K562 (cell line): ENCODE data around the gene TLNRD1. TPM values are rescaled to one million over a fixed set of nuclear protein-coding genes. Genes with fewer than 3 reads are reported as not detected.

Experiments used
- BMI1 ChIP-seq: fragments of 150-350 bp; IDR thresholded peaks from 2 replicates; pipeline ENCODE4 v1.6.1; 2014; ENCODE audit warnings: low read length
- COPS2 ChIP-seq: fragments of 450-650 bp; conservative IDR thresholded peaks from 2 replicates; pipeline ENCODE4 v1.6.1; 2016; ENCODE audit warnings: mild to moderate bottlenecking, moderate library complexity
- GABPB2 ChIP-seq: fragments of 250-450 bp; sonication (Bioruptor Pico); conservative IDR thresholded peaks from 2 replicates; pipeline ENCODE4 v1.5.1; 2021; ENCODE audit warnings: mild to moderate bottlenecking
- NFE2L1 ChIP-seq: fragments of 450-650 bp; IDR thresholded peaks from 2 replicates; pipeline ENCODE4 v1.6.1; 2016; ENCODE audit warnings: missing genetic modification characterization, low read depth, mild to moderate bottlenecking, missing compliant biosample characterization, moderate library complexity, borderline replicate concordance
- SMARCE1 ChIP-seq: fragments of 450-650 bp; IDR thresholded peaks from 2 replicates; pipeline ENCODE4 v1.7.1; 2016; ENCODE audit warnings: mild to moderate bottlenecking
- SMC3 ChIP-seq: conservative IDR thresholded peaks from 2 replicates; pipeline ENCODE4 v1.6.1; 2011; ENCODE audit warnings: low read depth, low read length, improper control_type of control experiment; ENCODE audit not compliant: insufficient read depth
- SRSF7 ChIP-seq: fragments of 200-400 bp; formaldehyde crosslinking; optimal IDR thresholded peaks from 2 replicates; pipeline ENCODE3; 2017; ENCODE audit warnings: mild to moderate bottlenecking, low read depth, low read length
- ZNF124 ChIP-seq: sonication (generic); formaldehyde crosslinking; IDR thresholded peaks from 2 replicates; pipeline ENCODE4 v1.8.1; 2022; ENCODE audit warnings: missing genetic modification reagents
- ZNF253 ChIP-seq: fragments of 250-450 bp; sonication (Bioruptor Pico); conservative IDR thresholded peaks from 2 replicates; pipeline ENCODE4 v1.6.1; 2021; ENCODE audit warnings: mild to moderate bottlenecking
- ZNF274 ChIP-seq: IDR thresholded peaks from 2 replicates; pipeline ENCODE4 v1.6.1; 2011; ENCODE audit warnings: low read depth, mild to moderate bottlenecking, low read length, moderate library complexity, borderline replicate concordance
- ZNF354B ChIP-seq: fragments of 250-450 bp; sonication (Bioruptor Pico); IDR thresholded peaks from 2 replicates; pipeline ENCODE4 v1.4.0; 2020
- polyA plus RNA-seq, 8 experiments: library from polyadenylated mRNA; depleted of rRNA in 4 of 8; stranded (reverse) in 5 of 8; unstranded in 3 of 8; fragments of >200 nt; fragmentation: Nextera tagmentation in 2 of 8; fragmentation: Illumina TruSeq in 1 of 8; extraction: Ambion mirVana in 2 of 8; extraction: Trizol in 1 of 8; gene quantifications; 2 replicates each; pipeline versions ENCODE4 v1.2.1 to v1.2.3, GENCODE V29; 2011 to 2014; ENCODE audit warnings: inconsistent platforms in 1 of 8, missing spikeins in 1 of 8
- total RNA-seq, 7 experiments: library from RNA; depleted of rRNA in 6 of 7; stranded (reverse); fragments of >200 nt in 6 of 7; fragmentation: Illumina TruSeq in 2 of 7; extraction: Trizol in 2 of 7; gene quantifications; 2 replicates each; pipeline versions ENCODE4 v1.2.1 to v1.2.3, GENCODE V29; 2011 to 2021; ENCODE audit warnings: low replicate concordance in 1 of 7
- TF ChIP-seq, protein P1 (sequence below), 2 experiments: fragments of 450-650 bp; IDR thresholded peaks; 2 replicates each; pipeline ENCODE4 v1.6.1; 2016; ENCODE audit warnings: mild to moderate bottlenecking in 2 of 2, borderline replicate concordance in 1 of 2, low read depth in 1 of 2, moderate library complexity in 1 of 2
- TF ChIP-seq, protein P2 (sequence below): fragments of 450-650 bp; IDR thresholded peaks from 2 replicates; pipeline ENCODE4 v1.7.0; 2016; ENCODE audit warnings: borderline replicate concordance
- TF ChIP-seq, protein P3 (sequence below): sonication (generic); IDR thresholded peaks from 2 replicates; pipeline ENCODE4 v1.6.1; 2016
- TF ChIP-seq, protein P4 (sequence below): fragments of 450-650 bp; formaldehyde crosslinking; IDR thresholded peaks from 2 replicates; pipeline ENCODE4 v1.4.0; 2022; ENCODE audit warnings: mild to moderate bottlenecking, moderate library complexity

TLNRD1 gene
- total and polyA plus RNA-seq, 9 of the 15 experiments (the other 6 are each of a cell fraction or from before 2014, with no cell fraction given): 1.1 to 33.1 (median 5.7) TPM

DNA sequence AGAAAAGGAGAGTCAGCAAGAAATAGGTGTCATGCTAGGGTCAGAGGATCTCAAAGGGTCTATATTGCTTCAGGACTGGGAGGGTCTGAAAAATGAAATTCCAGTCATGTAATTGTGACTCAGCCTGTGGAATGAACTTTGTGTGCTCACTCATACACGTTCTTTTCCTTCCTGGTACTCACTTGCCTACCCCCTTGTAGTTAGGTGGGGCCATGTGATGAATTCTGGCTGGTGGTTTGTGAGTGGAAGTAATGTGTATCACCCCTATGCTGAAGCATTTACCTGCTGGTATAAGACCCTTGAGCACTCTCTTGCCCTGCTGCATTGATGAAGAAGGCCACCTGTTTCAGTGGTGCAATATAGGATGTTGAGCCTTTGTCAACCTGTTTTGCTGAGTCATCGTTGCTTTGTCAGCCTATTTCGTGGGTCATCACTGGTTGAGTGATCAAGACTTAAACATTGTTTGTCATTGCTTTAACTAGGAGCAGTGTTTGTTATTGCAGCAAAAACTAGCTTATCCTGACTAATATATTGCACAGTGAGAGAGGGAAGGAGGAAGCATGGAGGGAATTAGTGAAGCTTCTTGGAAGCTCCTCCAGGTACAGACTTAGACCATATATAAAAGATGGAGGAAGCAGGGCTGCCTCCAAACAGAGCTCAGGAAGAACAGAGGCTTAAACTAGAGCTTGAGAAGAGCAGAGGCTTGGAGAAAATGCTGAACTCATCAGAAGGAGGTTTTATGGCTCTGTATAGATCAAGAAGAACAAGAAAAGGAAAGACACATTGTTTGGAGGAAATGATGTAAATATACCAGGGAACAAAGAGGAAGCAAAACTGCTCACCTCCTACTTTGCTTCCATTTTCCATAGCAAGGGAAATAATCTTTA, 28.9 kb downstream of the TLNRD1 start (continued):
- TF ChIP-seq, protein P1, sequence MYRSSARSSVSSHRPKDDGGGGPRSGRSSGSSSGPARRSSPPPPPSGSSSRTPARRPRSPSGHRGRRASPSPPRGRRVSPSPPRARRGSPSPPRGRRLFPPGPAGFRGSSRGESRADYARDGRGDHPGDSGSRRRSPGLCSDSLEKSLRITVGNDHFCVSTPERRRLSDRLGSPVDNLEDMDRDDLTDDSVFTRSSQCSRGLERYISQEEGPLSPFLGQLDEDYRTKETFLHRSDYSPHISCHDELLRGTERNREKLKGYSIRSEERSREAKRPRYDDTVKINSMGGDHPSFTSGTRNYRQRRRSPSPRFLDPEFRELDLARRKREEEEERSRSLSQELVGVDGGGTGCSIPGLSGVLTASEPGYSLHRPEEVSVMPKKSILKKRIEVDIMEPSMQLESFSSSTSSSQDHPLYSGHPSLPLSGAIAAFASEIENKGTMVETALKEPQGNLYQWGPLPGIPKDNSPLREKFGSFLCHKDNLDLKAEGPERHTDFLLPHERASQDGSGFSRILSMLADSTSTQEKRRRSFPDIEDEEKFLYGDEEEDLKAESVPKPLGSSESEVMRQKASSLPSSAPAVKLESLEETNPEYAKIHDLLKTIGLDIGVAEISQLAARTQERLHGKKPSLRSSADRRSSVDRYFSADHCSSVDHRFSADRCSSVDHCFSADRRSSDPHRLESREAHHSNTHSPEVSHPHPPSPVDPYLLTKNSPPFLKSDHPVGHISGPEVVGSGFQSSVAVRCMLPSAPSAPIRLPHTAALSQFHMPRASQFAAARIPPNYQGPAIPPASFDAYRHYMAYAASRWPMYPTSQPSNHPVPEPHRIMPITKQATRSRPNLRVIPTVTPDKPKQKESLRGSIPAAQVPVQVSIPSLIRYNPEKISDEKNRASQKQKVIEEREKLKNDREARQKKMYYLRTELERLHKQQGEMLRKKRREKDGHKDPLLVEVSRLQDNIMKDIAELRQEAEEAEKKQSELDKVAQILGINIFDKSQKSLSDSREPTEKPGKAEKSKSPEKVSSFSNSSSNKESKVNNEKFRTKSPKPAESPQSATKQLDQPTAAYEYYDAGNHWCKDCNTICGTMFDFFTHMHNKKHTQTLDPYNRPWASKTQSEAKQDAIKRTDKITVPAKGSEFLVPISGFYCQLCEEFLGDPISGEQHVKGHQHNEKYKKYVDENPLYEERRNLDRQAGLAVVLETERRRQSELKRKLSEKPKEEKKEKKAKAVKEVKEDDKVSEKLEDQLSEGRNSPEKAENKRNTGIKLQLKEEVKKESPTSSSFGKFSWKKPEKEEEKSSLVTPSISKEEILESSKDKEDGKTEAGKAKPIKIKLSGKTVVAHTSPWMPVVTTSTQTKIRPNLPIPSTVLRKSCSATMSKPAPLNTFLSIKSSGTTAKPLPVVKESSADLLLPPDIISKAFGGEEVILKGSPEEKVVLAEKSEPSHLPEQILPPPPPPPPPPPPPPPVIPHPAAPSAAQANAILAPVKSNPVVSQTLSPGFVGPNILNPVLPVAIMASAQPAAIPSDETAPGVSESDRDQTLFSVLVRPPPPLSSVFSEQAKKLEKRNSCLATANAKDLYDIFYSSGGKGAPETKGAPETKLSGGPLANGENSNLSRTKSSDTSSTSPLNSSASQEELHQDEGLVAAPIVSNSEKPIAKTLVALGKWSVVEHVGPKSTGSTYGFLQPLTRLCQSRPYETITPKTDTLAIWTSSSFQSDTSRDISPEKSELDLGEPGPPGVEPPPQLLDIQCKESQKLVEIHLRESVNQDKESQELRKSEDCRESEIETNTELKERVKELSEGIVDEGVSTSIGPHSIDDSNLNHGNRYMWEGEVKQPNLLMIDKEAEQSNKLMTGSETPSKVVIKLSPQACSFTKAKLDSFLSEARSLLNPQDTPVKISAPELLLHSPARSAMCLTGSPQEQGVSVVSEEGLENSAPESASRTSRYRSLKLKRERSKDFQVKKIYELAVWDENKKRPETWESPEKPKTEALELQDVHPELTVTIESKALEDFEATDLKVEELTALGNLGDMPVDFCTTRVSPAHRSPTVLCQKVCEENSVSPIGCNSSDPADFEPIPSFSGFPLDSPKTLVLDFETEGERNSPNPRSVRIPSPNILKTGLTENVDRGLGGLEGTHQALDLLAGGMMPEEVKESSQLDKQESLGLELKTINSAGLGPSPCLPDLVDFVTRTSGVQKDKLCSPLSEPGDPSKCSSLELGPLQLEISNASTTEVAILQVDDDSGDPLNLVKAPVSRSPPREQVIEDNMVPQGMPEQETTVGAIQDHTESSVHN (IDR thresholded peaks at IDR 0.05; ENCODE audit: borderline replicate concordance in 1 of 2, low read depth in 1 of 2): no peak
- TF ChIP-seq ZNF274: no peak
- no peak for TF ChIP-seq SRSF7
- TF ChIP-seq SMARCE1: 0 out of 2 replicates have a peak, but pooled peaks have one; percentile 27
- TF ChIP-seq ZNF253: no peak
- peak; percentile 71; the same call in 1 of the 2 replicates for TF ChIP-seq NFE2L1 (tag)
- no peak for TF ChIP-seq BMI1
- TF ChIP-seq SMC3: no peak
- TF ChIP-seq, protein P2, sequence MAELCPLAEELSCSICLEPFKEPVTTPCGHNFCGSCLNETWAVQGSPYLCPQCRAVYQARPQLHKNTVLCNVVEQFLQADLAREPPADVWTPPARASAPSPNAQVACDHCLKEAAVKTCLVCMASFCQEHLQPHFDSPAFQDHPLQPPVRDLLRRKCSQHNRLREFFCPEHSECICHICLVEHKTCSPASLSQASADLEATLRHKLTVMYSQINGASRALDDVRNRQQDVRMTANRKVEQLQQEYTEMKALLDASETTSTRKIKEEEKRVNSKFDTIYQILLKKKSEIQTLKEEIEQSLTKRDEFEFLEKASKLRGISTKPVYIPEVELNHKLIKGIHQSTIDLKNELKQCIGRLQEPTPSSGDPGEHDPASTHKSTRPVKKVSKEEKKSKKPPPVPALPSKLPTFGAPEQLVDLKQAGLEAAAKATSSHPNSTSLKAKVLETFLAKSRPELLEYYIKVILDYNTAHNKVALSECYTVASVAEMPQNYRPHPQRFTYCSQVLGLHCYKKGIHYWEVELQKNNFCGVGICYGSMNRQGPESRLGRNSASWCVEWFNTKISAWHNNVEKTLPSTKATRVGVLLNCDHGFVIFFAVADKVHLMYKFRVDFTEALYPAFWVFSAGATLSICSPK: no peak
- no peak for TF ChIP-seq GABPB2 (CRISPR knock-in tag)
- no peak for TF ChIP-seq COPS2
- TF ChIP-seq, protein P3, sequence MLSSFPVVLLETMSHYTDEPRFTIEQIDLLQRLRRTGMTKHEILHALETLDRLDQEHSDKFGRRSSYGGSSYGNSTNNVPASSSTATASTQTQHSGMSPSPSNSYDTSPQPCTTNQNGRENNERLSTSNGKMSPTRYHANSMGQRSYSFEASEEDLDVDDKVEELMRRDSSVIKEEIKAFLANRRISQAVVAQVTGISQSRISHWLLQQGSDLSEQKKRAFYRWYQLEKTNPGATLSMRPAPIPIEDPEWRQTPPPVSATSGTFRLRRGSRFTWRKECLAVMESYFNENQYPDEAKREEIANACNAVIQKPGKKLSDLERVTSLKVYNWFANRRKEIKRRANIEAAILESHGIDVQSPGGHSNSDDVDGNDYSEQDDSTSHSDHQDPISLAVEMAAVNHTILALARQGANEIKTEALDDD: peak; percentile 35; the same call in 1 of the 2 replicates
- TF ChIP-seq, protein P4, sequence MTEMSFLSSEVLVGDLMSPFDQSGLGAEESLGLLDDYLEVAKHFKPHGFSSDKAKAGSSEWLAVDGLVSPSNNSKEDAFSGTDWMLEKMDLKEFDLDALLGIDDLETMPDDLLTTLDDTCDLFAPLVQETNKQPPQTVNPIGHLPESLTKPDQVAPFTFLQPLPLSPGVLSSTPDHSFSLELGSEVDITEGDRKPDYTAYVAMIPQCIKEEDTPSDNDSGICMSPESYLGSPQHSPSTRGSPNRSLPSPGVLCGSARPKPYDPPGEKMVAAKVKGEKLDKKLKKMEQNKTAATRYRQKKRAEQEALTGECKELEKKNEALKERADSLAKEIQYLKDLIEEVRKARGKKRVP (CRISPR knock-in tag): no peak
- TF ChIP-seq ZNF354B (CRISPR knock-in tag): no peak
- TF ChIP-seq ZNF124 (CRISPR knock-in tag): no peak
